ENCODE results near the gene NRGN.
A peak's percentile ranks its signal among the peaks of the same experiment; 100 is the strongest.

NRGN gene

GRCh38 chr11:124742555-124742954, 2.8 kb downstream of the NRGN start:
- no peak for DNase-seq

- DNase-seq = no peak
Observed at GRCh38 chr11:124743050-124743449, 3.3 kb downstream of the NRGN start.

- no peak for DNase-seq
Observed at GRCh38 chr11:124745270-124745834, 5.6 kb downstream of the NRGN start.

GRCh38 chr11:124745835-124746620, 6.3 kb downstream of the NRGN start:
- no peak for DNase-seq

GRCh38 chr11:124746621-124747243, 7.0 kb downstream of the NRGN start:
- DNase-seq = peak; percentile 85

- no peak for DNase-seq
Observed at GRCh38 chr11:124747406-124748099, 7.8 kb downstream of the NRGN start.

GRCh38 chr11:124748100-124748418, 8.3 kb downstream of the NRGN start:
- no peak for DNase-seq

- no peak for DNase-seq
Observed at GRCh38 chr11:124748481-124749343, 9.0 kb downstream of the NRGN start.

- DNase-seq = no peak
Observed at GRCh38 chr11:124749912-124750311, 10.2 kb downstream of the NRGN start.

GRCh38 chr11:124751391-124751740, 11.6 kb downstream of the NRGN start:
- no peak for DNase-seq

GRCh38 chr11:124751741-124752470, 12.2 kb downstream of the NRGN start, which contains the start of gene VSIG2:
Gene VSIG2, minus strand, starts transcription at chr11:124752255. Its CDS starts 118 bp downstream, at chr11:124752137.
- no peak for DNase-seq

- no peak for DNase-seq
Observed at GRCh38 chr11:124752471-124753102, 12.8 kb downstream of the NRGN start.

GRCh38 chr11:124753205-124753604, 13.5 kb downstream of the NRGN start:
- no peak for DNase-seq

GRCh38 chr11:124753624-124754023, 13.9 kb downstream of the NRGN start:
- no peak for DNase-seq

- no peak for DNase-seq
Observed at GRCh38 chr11:124754309-124754708, 14.6 kb downstream of the NRGN start.

- DNase-seq = no peak
Observed at GRCh38 chr11:124754710-124755109, 15.0 kb downstream of the NRGN start.

GRCh38 chr11:124756033-124756752, 16.5 kb downstream of the NRGN start:
- DNase-seq = no peak

- no peak for DNase-seq
Observed at GRCh38 chr11:124756753-124757227, 17.0 kb downstream of the NRGN start.

- no peak for DNase-seq
Observed at GRCh38 chr11:124757320-124757719, 17.6 kb downstream of the NRGN start.
